Effector CD8-positive, alpha-beta T cell (primary cell): ENCODE data around the gene TLK2.
"Not testable (repeated sequence)": the region's sequence is repeated elsewhere in the genome, so short reads cannot be mapped to it uniquely, and the experiment has no call there.

Experiments used
- DNase-seq: peaks from one replicate; lab custom pipeline; 2025; lab: John Stamatoyannopoulos, UW

Gene TLK2

DNA sequence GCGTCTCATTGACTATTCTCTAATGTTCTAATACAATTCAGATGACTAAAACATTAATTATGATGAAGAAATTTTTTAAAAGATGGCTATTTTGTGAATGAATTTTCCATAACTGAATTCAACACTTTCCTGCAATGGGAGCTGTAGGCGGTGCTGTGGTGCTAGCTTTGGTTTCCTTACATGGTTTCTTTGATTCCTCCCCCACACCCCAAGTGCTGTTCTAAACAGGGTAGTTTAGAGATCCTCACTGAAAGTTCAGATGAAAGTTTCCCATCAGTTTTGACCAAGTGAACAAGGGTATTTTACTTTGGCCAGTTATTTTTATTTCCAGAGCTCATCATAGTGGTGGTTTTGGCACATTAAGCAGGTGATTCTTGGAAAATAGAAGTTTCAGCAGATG lies 122.8 kb downstream of the TLK2 start:
- no peak for DNase-seq

DNA sequence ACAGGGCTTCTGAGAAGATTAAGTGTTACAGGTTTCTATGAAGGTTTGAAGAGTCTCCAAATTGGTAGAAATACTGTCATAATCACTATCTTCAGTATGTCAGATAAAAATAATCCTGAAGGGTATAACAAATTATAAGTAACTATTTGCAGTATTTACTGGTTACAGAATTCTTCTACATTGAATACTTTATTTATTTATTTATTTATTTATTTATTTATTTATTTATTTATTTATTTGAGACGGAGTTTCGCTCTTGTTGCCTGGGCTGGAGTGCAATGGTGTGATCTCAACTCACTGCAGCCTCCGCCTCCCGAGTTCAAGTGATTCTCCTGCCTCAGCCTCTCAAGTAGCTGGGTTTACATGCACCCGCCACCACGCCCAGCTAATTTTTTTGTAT lies 125.2 kb downstream of the TLK2 start:
- not testable (repeated sequence) for DNase-seq

DNA sequence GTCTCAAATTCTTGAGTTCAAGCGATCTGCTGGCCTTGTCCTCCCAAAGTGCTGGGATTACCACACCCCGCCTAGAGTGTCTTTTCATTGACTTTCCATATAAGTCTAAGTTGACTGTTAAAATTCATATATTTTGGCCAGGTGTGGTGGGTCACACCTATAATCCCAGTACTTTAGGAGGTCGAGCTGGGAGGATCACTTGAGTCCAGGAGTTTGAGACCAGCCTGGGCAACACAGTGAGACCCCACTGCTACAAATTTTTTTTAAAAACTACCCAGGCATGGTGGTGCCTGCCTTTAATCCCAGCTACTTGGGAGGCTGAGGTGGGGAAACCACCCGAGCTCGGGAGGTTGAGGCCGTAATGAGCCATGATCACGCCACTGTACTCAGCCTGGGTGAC lies 127.0 kb downstream of the TLK2 start:
- DNase-seq, result no peak

DNA sequence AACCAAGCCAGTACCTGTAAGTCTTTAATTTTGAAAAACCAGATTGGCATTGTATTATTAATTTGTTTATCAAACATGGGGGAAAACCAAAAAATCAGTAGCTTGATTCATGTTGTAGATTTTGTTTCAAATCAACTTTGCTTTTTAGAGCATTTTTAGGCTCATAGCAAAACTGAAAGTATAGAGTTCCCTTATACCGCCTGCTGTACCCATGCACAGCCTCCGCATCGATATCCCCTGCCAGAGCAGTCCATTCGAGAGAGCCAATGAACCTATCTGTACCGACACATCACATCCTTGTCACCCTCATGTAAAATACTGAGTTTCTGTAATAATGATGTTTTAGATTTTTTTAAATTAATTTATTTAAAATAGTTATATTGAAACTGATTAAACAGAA lies 132.7 kb downstream of the TLK2 start:
- DNase-seq, result no peak

DNA sequence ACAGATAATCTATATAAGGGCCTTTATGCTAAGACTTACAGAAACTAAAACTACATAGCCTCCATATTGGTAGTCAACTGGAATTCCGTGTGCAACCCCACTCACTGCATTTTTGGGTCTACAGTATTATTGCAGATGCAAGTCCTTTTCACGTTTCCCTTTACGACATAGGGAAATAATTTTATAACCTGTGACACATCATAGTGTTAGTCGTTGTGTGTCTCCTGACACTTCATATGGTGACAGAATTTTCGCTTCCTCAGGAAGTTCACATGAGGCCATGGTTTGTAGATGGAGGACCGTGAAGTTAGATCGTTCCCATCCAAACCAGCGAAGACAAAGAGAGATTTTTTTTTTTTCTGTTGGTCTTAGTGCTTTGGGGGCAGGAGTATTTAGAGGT lies 133.1 kb downstream of the TLK2 start:
- no peak for DNase-seq

DNA sequence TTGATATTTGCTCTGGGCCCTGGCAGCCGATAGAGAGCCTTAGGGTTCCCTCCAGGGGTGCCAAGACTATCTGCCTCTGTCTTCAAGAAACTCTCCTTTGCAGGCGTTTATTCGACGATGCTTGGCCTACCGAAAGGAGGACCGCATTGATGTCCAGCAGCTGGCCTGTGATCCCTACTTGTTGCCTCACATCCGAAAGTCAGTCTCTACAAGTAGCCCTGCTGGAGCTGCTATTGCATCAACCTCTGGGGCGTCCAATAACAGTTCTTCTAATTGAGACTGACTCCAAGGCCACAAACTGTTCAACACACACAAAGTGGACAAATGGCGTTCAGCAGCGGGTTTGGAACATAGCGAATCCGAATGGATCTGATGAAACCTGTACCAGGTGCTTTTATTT lies 133.7 kb downstream of the TLK2 start:
- DNase-seq, result not testable (repeated sequence)

DNA sequence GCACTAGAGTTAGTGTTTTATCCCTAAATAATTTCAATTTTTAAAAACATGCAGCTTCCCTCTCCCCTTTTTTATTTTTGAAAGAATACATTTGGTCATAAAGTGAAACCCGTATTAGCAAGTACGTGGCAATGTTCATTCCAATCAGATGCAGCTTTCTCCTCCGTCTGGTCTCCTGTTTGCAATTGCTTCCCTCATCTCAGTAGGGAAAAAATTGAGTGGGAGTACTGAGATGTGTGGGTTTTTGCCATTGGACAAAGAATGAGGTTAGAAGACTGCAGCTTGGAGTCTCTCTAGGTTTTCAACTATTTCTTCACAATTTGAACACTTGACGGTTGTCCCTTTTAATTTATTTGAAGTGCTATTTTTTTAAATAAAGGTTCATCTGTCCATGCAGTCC lies 134.5 kb downstream of the TLK2 start:
- not testable (repeated sequence) for DNase-seq

DNA sequence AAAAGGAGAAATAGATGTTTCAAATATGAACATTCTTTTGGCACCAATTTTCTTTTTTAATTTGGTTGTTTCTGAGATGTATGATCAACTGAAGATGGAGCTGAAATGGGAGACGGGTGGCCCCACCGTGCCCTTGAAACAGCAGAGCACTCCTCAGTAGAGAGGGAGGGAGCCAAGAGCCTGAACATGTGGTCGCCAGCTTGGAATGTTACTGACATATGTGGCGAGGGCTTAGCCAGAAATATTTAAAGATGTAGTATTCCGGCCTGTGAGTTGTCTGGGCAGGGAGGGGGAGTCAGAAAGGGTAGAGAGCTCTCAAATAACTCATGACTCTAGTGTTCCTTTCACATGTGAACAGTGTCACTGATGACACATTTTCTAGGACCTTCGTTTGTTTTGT lies 135.5 kb downstream of the TLK2 start:
- no peak for DNase-seq

DNA sequence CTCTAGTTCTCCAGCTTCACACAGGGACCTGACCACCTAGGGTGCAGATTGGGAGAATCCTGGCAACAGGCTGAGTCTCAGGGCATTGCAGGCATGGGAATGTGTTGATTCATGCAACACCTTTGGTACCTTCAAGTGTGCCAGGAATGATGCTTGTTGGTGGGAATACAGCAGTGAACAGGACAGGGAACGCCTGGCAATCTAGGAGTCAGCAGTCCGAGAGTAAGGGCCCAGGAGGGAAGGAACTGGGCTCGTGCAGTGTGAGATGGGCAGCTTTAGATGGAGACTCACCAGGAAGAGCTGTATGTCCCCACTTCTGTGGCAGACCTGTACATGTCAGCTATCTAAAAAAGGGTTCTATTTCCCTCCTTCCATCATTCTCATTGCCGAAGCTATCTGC lies 136.9 kb downstream of the TLK2 start:
- no peak for DNase-seq

DNA sequence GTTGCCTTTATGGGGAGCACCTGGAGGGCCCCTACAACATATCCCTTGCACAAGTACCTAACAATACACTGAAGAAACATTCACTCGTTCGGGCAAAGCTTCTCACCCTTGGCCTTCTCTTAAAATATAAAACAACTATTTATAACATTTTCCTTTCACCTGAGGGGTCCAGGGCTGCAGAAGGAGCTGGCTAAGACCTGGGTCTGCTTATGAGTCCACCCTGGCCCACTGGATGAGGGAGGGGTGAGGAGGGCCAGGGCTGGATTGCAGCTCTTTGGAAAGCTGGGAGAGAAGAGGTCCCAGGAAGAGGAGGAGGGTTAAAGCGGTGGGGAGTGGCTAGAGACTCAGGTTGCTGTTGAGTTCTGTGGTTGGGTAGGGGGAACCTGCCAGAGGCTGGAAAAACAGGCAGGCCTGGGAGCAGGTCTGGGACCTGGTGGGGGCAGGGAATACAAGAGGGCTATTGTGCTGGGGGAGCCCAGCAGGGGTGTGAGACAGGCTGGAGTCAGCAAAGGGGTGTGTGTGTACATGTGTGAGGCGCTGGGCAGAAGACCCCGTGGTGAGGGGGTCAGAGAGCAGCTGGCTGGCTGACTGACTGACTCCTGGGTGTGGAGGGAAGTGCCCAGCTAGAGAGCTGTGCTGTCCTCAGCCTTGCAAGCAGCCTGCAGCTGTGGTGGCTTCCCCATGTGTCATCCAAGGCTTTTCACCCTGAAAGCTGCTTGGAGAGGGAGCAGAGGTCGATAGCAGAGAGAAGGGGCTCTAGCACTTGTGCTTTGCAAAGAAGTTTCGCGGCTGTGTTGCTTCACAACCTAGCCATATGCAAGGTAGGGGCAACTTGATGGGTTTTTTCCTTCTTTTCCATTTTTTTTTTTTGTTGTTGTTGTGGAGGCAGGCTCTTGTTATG lies 138.6 kb downstream of the TLK2 start:
- DNase-seq, result no peak

DNA sequence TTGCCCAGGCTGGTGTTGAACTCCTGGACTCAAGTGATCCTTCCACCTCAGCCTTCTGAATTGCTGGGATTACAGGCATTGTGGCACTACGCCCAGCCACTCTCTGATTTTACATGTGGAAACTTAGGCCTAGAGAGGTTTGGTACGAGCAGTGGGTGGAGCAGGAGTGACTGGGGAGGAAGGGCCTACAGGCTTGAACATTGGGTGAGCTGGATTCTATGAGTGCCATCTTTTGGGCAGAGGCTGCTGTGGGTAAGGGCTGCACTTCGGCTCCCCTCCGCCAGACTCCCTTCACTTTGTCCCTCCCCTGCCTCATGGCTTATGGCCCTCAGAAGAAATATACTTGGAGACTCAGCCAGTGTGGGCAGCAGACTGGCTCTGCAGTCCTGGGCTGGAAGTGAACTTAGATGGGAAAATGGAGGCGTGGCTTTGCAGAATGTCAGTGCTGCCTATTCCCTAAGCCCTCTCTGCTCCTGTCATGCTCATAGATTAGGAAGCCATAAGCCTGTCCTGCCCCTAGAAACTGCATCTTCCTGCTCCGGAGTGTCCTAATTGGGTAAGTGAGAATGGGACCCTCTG lies 139.4 kb downstream of the TLK2 start:
- DNase-seq, result no peak

DNA sequence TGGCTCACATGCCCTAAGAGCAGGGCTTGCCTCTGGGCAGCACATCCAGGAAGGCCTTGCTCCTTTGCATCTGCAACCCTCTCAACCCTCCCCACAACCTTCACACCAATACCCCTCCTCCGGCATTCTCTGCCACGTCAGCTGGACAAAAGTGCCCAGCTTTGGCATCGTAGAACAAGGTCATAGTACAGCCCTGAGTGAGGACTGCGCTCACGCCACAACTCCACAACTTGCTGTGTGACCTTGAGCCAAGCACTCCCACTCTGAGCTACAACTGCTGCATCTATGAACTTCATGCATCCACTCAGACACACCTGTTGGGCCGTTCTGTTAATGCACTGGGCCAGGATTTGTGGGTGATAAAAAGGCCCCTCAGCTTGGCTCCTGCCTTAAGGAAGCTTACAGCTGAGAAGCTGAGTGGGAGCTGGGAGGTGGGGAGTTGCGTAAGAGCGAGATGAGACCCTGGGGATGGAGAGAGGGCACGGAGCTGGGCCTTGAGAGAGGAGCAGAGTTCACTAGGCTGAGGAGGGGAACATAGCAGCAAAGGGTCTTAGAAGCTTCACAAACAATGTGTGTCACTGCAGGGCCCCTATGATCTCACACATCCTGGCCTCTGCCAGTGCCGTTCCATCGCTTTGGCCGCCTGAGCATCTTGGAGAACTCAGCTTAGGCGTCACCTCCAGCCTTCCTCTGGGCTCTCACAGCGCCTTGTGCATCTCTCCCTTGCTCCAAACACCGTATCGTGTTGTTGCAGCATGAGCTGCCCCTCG lies 140.2 kb downstream of the TLK2 start:
- DNase-seq, result no peak

DNA sequence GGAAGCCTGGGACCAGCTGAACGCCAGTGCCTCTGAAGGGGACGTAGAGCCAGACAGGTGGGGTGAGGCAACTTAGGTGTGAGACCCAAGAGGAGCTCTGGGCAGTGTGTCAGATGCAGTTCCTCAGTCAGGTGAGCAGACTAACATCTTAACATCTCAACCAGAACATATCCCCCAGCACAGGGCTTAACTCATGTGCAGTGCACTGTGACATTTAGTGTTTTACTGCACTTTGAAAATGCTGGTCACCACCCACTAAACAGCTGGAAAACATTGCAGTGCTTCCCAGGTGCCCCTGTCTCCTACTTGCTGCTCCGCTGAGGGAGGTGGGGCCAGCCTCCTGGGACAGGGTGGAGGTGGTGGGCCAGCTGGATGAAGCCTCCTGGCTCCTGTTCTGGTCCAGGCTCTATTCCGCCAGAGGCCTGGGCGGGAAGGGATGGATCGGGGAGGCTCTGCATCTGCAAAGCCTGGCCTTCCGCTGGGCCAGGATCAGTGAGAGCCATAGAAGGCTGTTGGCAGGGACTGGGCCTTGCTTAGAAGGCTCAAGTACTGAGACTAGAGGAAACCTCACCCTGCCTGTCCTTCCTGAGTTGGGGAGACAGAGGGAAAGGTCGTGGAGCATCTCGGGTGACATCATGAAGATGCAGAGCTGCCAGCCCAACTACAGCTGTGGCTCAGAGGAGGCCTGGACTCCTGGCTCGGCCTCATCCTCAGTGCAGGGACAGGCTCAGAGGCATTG lies 141.0 kb downstream of the TLK2 start:
- no peak for DNase-seq

DNA sequence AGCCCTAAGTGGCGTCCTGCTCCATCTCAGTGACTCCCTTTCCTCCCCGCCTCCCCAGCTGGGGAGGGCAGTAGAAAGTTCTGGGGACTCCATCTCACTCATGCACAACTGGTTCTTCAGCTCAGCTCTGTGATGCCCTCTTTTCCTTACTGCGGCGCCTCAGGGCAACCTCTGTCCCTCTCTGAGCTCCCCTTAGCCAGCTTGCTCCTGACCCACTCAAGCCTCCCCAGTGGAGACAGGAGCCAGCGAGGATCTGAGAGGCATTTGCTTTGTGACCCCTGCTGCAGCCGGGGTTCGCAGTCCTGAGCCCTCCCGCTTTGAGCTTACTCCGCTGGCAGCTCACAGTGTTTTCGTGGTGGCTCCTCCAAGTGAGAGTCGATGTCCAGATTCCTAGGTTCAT lies 142.6 kb downstream of the TLK2 start:
- no peak for DNase-seq

DNA sequence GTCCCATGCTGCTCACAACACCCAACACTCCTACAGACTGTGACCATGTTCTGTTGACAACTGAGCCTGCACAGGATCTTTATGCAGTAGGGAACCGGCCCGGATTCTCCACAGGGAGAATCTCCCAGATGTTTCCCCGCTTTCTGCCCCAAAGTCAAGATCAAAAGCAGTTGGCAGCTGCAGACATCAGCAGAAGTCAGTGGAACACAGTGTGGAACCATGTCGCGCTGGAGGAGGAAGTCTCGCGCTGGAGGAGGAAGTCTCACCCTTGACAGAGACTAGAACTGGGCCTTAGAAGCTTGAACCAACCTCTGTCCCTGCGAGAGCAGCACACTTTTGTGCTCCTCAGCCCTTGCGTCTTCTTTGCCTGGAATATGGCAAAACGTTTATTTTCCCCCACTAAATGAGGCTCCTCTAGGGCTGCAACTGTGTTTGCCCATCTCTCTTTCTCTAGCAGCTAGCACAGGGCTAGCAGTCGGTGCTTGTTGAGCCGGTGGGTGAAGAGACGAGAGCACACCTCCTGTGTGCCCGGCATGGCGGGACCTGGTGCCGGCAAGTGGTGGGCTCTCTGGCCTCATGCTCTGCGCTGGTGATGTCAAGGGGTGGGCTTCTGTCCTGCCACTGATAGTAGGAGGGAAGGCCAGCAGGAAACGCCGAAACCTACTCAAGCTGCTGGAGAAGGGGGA lies 146.7 kb downstream of the TLK2 start:
- no peak for DNase-seq

DNA sequence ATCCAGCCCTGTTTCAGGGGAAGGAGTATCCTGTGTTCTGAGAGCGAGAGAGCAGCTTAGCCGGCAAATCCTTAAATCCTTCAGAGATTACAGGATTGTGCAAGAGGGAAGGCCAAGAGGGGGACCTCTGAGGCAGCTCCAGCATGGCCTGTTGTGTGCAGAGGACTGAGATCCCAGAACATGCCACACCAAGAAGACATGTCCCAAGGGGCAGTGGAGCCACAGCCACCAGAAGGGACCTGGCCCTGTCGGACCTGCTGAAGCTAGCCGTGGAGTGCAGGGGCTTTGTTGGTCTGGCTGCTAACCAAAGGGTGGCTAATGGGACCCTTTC lies 147.2 kb downstream of the TLK2 start:
- no peak for DNase-seq

DNA sequence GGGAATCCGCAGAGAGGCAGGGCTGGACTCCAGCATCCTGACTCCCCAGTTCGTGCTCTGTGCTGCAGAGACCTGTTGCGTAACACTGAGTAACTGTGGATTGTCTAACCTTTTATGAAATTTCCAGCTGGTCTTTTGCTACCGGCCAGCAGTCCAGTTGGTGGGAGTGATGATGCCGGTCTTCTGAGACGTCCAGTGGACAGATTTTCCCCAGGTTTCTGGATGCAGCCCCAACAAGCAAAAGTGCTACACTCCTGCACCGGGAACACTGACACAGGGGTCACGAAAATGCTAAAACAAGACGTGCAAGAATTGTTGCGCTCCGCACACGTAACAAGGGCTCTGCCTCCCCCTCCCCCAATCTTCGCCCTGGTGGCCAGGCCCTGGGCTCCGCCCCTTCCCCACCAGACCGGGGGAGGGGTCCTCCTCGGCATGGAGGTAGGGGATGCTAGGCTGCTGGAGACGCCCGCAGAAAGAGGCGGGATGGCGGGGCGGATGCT lies 148.1 kb downstream of the TLK2 start:
- no peak for DNase-seq

DNA sequence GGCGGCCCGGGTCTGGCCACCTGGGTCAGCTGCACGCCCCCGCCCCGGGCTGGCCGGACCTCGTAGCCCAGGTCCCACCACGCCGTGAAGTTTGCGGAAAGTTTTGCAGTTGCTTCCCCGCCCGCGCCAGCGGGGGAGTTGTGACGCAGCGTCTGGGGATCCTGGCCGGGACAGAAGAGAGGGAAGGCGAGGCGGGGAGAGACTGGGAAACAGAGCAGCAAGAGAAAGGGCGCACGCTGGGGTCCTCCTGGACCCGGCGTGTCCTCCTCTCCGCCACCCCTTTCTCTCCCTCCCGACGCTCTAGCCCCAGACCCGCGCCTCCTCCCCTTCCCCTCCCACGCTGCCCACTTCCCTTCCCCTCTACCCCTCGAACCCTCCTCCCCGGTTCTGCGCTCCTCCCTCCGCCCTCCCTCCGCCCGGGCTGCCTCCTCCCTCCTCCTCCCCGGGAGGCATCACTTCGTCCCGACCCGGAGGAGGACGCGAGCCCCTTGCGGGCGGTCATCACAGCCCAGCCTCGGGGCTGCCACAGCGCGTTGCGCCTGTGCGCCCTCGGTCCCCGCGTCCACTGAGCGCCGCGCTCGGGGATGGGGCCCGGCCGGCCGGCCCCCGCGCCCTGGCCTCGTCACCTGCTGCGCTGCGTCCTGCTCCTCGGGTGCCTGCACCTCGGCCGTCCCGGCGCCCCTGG lies 148.7 kb downstream of the TLK2 start, which contains the start of gene MRC2:
MRC2 (plus strand) TSS at position 452 of the 685 bp plus-strand sequence; CDS start at position 585, 133 bp downstream.
- no peak for DNase-seq

DNA sequence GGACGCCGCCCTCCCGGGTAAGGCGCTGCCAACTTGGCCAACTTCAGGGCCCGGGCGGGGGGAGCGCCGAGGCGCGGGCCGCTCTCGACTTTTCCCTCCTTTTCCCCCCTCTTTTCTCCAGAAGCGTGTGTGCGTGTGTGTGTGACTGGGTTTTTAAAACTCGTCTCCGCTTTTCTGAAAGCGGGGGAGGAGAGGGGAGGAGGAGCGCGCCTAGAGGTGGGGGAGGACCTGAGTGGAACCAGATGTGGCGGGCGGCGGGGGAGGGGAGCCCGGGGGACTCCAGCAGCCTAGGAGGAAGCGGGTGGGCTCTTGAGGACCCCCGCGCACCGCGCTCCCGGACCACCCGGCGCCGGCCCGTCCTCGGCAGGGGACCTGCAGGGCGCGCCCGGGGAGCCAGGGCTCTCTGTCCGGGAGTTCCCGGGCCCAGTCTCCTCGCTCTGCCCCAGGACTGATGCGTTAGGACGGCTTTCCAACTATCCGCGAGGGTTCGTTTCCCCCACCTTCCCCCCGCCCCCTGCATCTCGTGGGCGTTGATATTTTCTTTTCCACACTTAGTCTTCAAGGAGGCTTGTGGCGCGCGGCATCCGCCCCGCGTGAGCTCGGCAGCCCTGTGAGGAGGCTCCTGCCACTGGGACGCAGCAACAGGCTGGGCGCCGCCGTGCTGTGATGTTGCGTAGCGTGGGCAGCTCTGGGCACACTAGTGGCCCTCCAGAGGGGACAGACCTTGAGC lies 149.4 kb downstream of the TLK2 start:
- no peak for DNase-seq
